Glomerular visceral epithelial cell (primary cell): ENCODE data around the gene GOLGA6A.
"Not testable (repeated sequence)": the region's sequence is repeated elsewhere in the genome, so short reads cannot be mapped to it uniquely, and the experiment has no call there.

ENCODE experiments used
- DNase-seq: peaks from one replicate; pipeline ENCODE4 v3.0.0-alpha.2; 2016; ENCODE audit errors: extremely low spot score

The GOLGA6A gene

DNA sequence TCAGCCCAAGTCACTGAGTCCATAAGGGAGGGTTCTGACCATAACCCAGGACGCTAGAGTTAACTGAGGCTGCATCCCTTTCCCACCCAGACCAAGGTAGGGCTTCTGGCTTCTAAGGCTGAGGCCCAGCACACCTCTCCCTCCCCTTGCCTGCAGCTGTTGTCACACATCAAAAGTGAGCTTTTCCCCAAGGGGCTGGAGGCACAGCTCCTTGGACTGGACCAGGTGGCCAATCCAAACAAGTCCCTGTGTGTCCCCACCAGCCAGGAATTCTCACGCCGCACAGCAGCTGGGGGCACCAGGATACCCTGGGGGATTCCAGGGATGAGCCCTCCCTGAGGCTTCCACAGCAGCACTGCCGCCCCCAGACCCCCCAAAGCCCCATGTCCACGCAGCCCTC lies 25.8 kb upstream of the GOLGA6A start:
- no peak for DNase-seq

DNA sequence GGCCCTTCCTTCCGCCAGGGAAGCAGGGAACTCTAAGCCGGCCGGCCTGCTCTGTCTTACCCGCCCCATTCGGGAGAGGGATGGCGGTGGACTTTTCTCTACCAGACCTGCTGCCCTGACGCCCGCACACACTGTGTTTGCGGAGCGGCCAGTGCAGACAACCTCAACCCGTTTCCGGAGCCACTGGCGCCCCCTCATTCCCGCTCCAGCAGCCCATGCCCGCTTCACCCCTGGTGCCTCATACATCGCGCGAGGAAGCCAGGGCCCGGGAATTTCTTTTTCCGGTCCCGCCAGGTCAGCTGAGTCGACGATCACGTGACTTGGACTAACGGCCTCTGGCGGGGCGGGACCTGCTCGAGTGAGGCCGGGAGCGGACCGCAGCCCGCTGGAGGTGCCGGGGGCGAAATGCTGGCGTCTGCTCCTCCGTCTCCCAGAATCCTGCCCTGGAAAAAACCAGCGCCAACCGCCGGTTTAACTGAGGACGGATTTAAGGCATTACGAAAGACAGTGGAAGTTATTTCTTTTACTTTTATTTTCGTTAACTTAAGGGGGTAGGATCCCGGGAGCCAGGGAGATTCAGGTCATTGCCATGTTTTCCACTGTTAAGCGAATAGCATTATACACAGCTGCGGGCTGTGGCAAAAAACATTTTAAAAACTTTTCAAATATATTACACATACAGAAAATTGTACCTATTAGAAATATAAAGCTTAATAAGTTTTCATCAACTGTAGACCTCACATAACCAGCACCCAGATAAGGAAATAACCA lies 17.8 kb upstream of the GOLGA6A start:
- DNase-seq = peak; percentile 85

DNA sequence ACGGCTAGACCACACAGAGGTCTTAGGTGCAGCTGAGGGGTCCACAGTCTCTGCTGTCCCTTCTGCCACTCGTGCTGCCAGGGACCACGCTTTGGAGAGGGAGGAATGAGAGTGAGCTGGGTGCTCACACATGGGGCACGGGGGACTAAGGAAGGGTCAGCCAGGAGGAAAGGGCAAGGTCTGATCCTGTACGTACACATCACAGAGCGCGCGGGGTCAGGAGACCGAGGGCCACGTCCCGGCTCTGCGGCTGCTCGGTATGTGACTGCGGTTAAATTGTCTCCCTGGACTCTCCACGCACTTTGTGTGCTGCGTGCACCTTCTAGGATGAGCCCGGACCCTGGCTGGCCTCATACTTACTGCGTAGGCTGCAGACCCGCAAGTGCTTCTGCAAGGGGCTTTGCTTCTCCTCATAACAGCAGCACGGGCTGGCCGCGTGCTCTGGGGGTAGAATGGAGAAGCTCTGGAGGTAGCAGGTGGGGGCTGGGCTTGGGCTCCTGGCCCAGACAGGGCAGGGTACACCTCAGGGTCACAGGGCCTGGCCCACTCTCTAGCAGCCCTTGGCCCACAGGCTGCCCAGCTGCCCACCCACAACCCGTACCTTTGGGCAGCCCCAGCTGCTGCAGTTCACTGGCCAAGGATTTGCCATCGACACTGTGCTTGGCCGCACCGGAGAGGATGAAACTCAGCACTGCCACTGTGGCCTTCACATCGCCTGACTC lies 14.6 kb upstream of the GOLGA6A start:
- DNase-seq = not testable (repeated sequence)

DNA sequence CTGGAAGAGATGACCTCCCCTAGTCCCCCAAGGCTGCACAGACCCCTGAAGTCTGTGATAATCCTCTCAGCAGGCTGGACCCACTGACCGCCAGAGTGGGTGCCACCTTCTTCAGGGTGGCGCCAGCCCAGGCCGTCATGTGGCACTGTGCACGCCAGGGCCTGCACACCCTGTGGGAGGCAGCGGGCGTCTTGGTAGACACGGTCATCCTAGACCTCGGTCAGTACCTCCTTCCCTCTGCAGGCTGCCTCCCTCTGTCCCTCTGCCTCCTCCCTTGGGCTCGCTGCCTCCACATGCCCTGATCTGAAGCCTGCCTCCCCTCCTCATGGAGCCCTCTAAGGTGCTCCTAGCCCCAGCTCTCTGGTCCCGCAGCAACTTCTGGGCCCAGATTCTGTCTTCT lies 13.3 kb upstream of the GOLGA6A start:
- not testable (repeated sequence) for DNase-seq

DNA sequence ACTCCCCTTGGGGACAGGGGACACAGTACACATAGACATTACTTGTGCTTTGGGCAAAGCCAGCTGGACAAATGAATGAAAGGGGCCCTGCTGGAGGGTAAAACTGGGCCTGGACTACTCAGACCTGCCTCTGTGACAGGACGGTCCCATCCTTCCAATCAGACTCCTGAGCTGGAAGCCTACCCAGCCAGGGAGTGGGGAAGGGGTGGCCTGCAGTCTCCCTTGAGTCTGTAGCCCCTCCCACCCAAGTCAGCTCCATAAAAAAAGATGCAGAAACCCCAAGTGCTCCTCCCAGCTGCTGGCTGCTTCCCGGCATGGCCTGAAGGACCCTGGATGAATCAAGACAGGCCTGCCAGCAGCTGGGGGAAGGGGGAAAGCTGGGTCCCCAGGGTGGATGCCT lies 12.2 kb upstream of the GOLGA6A start:
- DNase-seq = not testable (repeated sequence)

DNA sequence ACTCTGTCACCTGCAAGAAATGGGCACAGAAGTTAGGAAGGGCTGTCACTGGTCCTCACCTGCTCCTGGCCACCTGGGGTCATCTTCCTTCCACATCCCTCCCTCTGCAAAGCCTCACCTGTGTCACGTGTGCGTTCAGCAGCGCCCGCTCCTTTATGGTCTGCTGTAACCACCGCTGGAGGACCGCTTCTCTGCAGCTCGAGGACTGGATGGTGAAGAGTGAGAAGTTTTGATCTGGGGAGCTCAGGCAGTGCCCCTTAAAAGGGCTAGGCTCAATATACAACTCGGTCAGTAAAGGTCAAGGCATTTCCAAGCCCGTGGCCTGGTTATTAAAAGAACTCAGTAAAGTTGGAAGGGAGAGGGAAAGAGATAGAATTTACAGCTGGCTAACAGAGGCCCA lies 6.6 kb downstream of the GOLGA6A start:
- not testable (repeated sequence) for DNase-seq

DNA sequence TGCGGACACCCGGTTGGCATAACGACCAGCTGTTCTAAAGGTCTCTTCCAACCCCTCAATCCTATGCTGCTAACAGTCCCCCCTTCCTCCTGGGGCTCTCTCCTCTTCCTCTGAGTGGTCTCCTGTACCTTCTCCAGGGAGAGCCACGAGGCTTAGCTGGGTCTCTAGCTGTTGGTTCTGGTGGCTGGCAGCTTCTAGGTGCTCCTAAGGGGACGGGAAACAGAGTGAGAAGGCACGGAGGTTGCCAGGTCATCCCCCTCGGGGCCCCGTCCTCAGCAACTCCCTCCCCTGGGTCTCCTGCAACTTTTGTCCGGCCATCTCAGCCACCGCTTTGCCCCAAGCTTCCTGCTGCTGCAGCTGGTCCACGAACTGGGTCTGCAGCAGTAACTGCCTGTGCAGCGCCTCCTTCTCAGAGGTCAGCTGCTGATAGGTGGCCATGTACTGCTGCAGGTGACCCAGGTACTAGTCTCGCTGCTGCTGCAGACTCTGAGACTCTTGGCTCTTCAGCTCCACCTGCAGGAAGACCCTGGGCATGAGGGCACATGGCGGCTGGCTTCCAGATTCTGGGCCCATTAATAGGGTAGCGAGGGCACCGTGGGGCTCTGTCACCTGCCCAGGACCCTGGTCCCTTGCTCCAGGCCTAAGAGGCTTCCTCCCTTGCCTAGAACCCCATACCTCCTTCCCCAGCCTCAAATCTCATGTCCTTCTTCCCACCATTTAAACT lies 9.6 kb downstream of the GOLGA6A start:
- not testable (repeated sequence) for DNase-seq

DNA sequence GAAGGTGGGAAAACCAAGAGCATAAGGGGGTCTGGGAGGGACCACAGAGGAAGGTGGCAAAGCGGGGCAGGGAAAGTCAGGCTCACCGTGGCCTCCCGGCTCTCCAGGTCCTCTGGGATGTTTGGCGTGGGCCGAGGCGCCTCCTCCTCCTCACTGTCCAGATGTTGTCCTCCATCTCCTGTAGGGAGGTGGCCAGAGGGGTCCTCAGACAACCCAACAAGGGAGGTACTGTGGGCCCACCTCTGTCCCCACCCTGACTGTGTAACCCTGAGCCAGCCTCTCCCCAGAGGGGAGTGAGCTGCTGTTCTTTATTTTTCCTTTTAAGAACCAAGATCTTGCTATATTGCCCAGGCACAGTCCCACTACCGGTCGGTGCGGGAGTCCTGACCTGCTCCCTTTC lies 10.2 kb downstream of the GOLGA6A start:
- DNase-seq = not testable (repeated sequence)

DNA sequence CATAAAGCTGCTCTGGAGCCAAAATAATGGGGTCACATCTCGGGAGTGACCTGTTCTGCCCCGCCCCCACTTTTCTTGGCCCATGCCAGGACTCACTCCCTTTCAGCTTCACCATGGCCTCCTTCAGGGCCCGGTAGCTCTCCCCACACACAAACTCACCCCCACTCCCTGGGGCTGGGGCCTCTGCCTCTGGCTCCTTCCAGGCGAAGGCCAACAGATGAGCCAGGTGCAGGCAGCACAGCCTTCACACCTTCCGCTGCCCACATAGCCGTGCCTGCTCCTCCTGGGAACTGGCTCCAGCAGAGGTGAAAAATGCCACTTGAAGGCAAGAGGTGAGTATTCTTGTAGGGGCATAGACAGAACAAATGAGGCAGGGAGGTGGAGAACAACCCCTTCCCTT lies 10.7 kb downstream of the GOLGA6A start:
- DNase-seq = not testable (repeated sequence)

DNA sequence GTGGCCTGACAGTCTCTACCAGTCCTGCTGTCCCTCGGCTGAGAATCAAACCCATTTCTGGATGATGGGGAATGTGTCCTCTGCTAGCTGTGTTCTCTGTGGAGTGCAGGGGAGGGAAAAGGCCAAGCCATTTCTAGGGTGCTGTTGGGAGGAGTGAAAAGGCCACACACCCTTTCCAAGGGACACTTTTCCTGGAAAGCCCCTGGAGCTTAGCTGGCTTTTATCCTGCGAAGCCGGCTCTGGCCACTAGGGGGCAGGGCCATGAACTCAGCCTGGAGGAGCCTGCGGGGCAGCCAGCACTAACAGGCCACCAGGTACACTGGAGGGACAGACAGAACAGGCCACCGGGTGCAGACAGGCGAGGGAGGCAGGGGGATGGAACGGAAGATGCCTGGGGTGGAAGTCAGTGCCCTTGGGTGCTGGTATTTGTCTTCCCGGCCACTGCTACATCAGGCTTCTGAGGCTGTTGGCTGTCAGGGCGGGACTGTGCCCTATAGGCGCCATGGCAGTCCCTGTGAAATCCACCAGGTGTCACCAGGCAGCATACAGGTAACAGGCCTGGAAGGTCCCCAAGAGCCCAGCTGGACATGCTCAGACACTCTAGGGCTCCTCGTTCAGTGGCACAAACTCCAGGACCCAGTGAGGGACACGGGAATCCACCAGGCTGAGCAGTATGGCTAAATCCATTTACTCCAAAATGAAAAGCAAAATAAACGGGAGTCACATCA lies 16.5 kb downstream of the GOLGA6A start:
- not testable (repeated sequence) for DNase-seq

DNA sequence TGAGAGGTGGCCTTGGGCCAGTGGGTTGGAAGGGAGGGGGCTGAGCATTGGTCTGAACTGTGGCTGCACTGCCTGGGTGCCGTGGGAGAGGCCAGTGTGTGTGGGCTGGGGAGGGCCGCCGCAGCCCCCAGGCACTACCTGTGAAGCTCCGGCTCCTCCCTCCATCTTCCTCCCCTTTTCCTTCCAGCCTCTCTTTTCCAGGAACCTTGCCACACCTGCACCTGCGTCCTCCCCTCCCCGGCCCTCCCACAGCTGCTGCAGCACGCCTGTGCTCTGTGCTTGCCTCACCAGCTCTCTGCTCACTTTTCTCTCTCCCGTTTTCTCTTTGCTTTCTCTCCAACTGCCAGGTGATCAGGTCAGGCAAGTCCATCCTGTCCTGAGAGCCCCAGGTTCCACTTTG lies 17.5 kb downstream of the GOLGA6A start:
- DNase-seq = not testable (repeated sequence)

DNA sequence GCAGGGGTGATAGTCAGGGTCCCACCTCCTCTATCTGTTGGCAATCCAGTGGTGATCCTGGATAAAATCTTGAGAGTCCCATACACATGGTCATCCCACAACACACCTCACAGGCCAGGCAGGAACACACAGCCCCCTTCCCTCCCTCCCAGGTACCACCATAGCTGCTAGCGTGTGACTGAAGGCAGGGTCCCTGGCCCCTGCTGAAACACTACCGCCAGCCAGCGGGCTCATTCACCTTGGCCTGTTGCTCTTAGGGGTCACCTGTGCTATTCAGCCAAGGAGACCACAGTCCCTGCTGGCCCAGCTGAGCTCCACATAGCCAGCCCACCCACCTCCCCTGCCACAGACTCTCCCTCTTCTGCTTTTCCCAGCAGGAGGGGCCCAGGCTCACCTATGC lies 18.2 kb downstream of the GOLGA6A start:
- DNase-seq = not testable (repeated sequence)

DNA sequence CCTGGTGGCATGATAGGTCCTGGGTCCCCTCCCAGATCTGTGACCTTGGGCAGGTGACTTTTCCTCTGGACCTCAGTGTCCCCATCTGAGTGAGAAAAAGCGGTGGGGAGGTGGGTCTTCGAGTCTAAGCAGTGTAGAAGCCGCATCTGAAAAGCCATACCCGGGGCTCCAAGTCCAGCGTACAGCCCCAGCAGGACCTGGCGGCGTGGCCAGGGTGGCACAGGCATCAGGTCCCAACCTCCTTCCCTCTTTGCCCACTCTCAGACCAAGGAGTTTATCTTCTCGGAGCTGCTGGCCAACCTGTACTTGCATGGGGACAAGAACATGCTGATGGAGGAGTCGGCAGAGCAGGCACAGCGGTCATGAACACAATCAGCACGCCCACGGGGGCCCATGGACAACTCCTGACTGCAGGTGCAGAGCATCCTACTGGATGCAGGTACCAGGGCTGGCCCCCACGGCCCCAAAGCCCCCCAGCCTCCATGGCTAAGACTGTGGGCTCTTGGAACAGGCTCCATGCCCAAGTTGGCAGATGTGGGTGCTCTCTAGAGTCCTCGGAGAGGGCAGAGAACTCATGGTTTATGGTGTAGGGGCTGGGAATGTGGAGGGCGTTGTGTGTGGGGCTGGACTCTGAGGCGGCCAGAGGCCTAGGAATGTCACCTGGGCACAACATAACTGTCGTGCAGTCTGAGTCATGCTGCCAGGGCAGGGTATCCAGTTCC lies 18.8 kb downstream of the GOLGA6A start:
- not testable (repeated sequence) for DNase-seq

DNA sequence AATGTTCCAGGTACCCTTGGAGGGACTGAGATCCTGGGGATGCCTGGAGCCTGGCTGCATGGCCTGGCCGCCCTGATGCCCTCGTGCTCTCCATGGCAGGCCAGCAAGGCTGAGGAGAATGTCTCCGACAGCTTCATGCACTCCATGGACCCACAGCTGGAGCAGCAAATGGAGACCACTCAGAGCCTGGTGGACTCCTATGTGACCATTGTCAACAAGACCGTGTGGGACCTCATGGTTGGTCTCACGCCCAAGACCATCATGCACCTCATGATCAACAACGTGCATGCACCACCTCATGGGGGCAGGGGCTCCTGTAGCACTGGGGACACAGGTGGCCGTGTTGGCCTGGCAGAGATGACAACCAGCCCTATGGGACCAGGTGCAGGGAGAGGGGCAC lies 19.7 kb downstream of the GOLGA6A start:
- no peak for DNase-seq

DNA sequence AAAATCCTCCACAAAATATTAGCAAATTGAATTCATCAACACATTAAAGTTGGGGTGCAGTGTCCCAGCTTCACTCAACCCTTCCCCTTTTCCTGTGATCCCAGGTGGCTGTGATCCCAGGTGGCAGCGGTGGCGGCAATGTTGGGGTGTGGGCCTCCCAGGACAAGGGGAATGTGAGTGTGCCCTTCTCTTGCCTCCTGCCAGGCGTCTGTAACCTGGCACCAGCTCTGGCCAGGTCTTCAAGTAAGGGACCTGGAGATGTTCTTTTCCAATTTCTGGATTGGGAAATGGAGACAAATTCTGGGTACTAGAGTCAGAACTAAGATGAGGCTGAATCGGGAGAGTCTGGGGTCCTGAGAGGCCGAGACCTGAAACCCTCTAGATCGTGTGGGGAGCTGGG lies 20.1 kb downstream of the GOLGA6A start:
- no peak for DNase-seq

DNA sequence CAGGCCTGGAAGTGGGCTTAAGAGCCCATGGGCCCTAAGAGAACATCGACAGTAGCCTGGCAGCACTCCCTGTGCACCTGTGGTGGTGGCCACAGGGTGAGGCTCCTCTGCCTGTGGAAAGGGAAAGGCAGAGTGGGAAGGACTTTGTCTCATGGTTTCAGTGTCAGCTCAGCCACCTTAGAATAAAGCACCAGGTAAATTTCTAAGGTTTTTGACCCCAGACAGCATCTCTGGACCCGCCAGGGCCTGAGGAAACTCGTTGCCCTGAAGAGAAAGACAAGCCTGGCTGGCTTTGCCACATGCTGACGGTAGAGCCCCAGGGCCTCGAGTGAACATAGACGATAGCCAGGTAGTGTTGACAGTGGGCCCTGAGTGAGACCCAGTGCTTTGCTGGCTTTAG lies 22.1 kb downstream of the GOLGA6A start:
- DNase-seq = no peak

DNA sequence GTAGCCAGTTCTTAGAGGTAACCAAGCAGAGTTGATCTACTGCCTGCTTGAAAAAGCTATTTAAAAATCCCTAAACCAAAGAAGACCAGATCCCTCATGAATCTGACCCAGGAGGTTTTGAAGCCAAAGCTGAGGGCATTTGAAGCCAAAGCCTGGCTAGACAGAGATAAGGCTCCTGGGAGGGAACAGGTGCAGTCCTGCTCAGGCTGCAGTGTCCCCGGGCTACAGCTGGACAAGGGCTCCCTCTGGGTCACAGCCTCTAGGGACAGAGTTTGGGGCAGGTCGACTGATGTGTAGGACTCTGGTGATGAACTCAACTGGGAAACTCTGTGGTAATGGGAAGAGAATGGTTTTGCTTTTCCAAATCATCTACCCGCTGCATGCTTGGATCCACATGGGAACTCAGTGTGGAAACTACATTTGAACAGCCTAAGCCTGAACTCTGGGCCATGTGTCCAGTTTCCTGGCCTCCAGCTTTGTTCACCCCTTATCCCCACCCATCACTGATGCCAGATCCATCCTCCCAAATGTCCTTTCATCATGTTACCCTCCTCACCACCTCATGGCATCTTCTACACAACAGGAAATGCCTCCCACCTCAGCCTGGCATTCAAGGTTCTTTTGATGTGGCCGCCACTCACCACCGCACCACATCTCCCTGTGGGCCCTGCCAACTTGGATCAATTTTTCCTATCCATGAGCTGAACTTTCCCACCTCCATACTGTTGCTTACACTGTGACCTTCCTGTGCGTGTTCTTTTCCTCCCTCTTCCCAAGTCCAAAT lies 23.1 kb downstream of the GOLGA6A start:
- not testable (repeated sequence) for DNase-seq

DNA sequence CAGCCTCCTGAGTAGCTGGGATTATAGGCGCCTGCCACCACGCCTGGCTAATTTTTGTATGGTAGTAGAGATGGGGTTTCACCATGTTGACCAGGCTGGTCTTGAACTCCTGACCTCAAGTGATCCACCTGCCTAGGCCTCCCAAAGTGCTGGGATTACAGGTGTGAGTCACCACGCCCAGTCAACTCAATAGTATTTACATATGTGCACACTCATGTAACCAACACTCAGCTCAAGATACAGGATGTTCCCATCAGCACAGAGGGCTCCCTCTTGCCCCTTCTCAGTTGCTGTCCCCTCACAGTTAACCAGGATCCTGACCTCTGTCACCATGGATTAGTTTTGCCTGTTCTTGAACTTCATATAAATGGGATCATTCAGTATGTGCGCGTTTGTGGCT lies 26.0 kb downstream of the GOLGA6A start:
- not testable (repeated sequence) for DNase-seq

DNA sequence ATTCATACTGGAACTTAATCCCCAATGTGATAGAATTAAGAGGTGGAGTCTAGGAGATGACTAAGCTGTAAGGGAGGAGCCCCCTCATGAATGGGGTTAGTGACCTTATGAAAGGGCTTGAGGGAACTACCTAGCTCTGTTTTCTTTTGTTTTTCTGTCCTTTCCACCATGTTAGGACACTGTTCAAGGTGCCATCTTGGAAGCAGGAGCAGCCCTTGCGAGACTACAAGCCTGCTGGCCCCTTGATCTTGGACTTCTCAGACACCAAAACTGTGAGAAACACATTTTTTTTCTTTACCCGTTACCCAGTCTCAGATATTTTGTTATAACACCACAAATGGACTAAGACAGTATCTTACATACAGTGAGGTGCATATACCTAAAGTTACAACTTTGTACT lies 26.5 kb downstream of the GOLGA6A start:
- DNase-seq = no peak

DNA sequence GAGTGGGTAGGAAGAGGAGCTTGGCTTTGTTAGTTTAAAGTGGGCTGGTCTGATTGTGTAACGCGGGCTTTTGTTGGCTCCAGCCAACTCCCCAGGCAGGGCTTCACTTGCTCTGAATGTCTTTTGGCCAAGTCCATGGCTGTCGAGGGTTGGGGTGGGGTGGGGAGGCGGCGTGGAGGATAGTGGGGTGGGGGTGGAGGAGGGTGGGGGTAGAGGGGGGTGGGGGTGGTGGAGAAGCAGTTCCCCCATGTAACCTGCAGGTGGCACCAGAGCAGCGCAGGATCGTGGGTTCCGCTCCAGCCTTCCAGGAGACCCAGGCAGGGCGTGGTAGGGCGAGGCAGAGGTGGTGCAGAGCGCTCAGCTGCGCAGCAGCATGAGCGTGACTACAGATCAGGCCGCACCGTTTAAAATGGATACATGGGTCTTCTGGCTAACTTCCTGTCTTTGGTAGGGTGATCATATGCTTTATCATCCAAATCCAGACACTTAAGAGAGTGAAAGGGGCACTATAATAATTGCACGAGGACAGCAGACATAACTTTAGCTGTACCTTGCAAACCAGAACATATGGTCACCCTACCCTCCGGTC lies 28.3 kb downstream of the GOLGA6A start:
- peak; percentile 64 for DNase-seq
